Subcutaneous adipose tissue (tissue), 4 donors: Measurements from ENCODE around the gene PIGT. TPM values are rescaled to one million over a fixed set of nuclear protein-coding genes. Genes with fewer than 3 reads are reported as not detected.

Experiments
- total RNA-seq, 4 donors: library from RNA; depleted of rRNA; stranded (reverse); fragments of >200 nt; gene quantifications; one replicate each; pipeline ENCODE4 v1.1.0, GENCODE V29; 2016
- TF ChIP-seq, protein P1 (sequence below): fragments of 450-650 bp; IDR thresholded peaks from one replicate; pipeline ENCODE4 v1.5.1; 2016; ENCODE audit warnings: low read depth, mild to moderate bottlenecking, control low read depth, antibody characterized with exemption, moderate library complexity

PIGT gene
- total RNA-seq, 4 donors from 2014 or later = 49.5 to 94.0 (median 79.9) TPM

DNA sequence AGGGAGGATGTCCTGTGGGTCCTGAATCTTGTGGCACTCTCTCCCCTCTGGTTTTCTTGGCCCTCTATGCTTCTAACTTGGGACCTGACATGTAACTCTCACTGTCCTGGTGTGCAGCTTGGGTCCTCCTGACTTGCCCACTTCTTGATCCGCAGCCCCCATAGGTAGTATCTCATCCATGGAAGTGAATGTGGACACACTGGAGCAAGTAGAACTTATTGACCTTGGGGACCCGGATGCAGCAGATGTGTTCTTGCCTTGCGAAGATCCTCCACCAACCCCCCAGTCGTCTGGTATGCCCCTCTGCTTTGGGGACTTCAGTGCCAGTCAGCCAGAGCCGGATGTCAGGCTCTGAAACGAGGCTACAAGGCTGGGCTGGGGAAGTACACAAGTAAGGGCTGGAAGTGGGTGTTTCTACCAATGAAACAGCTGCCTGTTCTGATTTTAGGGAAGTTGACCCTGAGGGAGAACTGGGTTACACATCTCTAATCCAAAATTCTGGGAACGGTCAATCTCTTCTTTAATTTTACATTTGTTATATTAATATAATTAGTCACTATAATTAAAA, 7.2 kb upstream of the PIGT start:
- TF ChIP-seq, protein P1, sequence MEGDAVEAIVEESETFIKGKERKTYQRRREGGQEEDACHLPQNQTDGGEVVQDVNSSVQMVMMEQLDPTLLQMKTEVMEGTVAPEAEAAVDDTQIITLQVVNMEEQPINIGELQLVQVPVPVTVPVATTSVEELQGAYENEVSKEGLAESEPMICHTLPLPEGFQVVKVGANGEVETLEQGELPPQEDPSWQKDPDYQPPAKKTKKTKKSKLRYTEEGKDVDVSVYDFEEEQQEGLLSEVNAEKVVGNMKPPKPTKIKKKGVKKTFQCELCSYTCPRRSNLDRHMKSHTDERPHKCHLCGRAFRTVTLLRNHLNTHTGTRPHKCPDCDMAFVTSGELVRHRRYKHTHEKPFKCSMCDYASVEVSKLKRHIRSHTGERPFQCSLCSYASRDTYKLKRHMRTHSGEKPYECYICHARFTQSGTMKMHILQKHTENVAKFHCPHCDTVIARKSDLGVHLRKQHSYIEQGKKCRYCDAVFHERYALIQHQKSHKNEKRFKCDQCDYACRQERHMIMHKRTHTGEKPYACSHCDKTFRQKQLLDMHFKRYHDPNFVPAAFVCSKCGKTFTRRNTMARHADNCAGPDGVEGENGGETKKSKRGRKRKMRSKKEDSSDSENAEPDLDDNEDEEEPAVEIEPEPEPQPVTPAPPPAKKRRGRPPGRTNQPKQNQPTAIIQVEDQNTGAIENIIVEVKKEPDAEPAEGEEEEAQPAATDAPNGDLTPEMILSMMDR = no peak

- TF ChIP-seq, protein P1 = no peak
These were observed 6.2 kb upstream of the PIGT start for GRCh38 chr20:45409521-45410272.

DNA sequence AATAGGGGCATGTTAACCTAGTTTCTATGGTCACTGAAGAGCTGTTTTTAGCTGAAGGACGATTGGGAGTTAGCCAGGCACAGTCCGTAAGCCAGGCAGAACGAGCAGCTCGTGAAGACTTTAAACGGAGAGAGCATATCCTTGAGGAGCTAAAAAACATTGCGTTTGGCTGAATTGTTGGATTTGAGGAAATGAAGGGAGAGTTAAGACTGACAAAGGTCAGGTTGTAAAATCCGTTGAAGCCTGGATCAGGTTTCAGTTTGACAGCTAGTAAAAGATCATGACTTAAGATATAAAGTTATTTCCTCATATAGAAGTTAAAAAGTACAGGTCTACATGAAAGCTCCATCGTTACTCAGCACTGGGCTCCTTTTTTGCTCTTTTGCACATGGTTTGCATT, 5.1 kb upstream of the PIGT start:
- TF ChIP-seq, protein P1 = no peak

DNA sequence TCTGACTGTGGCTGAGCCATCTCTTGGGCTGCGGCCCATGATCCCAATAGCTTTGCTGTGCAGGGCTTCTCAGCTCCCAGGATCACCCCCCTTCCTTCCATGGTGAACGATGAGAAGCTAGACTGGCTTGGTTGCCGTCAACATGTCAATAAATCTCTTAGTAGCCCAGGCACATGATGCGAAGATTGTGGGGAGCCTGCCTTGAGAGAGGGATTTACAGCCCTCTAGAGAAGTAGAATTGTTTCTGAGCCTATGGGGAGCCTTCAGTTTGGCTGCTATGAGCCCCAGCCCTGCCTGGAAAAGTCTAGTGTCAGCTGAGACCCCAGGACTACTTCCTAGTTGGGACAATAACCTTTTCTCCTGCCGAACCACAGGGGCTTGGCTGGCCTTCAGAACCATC, 3.3 kb upstream of the PIGT start:
- TF ChIP-seq, protein P1 = no peak

DNA sequence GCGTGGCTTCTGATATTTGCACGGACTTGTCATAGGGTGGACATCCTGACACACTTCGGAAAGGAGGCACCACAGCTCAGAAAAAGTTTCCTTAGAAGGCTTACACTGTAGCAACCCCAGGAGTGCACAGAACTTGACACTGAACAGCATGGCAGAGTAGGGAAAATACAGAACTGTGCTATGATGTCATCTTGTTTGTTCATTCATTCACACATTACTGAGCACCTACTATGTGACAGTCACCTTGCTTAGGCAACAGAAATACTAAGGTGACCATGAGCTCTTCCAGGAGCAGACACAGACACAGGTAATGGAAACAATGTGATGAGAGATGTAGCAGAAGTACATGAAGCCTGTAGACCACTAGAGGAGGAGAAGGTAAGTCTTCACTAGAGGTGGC, 2.5 kb upstream of the PIGT start:
- TF ChIP-seq, protein P1 = no peak

GRCh38 chr20:45416917-45417316, 976 bp downstream of the PIGT start:
- TF ChIP-seq, protein P1 = no peak

DNA sequence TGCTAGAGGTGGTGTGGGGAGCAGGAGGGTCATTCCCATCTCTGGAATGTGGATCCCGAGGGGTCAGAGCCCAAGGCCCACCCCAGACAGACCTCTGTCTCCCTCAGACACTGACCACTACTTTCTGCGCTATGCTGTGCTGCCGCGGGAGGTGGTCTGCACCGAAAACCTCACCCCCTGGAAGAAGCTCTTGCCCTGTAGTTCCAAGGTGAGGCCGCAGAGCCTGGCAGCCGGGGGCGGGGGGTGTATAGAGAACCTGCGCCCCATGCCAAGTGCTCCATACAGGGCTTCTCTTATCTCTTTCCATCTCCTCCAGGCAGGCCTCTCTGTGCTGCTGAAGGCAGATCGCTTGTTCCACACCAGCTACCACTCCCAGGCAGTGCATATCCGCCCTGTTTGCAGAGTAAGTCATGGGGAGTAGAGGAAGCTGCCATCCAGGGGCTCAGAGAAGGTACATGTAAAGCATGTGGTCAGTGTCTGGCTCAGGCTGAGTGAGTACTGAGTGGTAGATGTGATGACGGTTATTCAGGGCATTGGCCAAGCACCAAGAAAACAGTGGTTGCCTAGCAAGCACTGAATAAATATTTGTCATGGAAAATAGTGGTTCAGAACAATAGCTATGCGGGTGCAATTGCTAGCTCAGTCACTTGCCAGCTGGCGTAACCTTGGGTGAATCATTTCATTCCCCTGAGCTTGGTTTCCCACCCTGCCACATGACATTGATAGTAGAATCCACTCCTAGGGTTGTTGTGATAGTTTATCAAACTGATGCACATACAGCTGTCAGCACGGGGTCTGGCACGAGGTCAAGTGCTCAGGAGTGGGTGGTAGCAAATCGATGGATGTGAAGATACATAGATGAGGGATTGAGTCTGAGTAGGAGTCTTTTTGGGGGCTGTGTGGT, 3.5 kb downstream of the PIGT start:
- TF ChIP-seq, protein P1 = no peak
